ENCODE measurements around the gene MED8. TPM values are rescaled to one million over a fixed set of nuclear protein-coding genes. Genes with fewer than 3 reads are reported as not detected.

The MED8 gene
- total RNA-seq, 1 experiment from 2014 or later, result 36.7 TPM

DNA sequence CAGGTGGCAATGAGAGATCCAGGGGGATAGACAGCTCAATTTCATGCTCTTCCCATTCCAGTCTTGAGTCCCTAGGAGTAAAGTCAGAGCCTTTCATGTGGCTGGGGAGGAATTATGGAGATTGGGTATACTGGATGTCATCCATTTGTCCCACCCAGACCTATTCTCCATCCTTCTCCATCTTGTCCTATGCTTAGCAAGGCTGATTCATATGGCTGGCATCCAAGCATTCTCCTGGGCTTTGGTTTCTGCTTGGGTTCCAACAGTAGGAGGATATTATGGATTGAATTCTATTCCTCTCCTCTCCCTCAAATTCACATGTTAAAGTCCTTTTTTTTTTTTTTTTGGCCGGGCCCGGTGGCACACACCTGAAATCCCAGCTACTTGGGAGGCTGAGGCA, 34.7 kb downstream of the MED8 start:
- Histone ChIP-seq H3K27me3 (replicated peaks; ENCODE audit: insufficient read depth, low read depth, low read length, poor library complexity) (no peaks in the 10 kb centered on the region), H3K4me1 (ENCODE audit: insufficient read depth, low read length, poor library complexity, severe bottlenecking) (peaks cover 4% of the 10 kb centered on the region), H3K9me3 (ENCODE audit: low read depth, low read length, poor library complexity, severe bottlenecking) (no peaks in the 10 kb centered on the region), H3K27ac (ENCODE audit: low read depth, low read length, poor library complexity, severe bottlenecking) (no peak overlapping the region), H3K36me3 (ENCODE audit: insufficient read depth, low read length, poor library complexity, severe bottlenecking) (peaks cover 6% of the 10 kb centered on the region), H3K4me3 (ENCODE audit: low read depth, low read length, poor library complexity, severe bottlenecking) (no peak overlapping the region)
- ChIA-PET CTCF (no interaction called here), POLR2A (ENCODE audit: low non-redundant PET) (interaction anchor here (0.6 to 0.7 kb wide), 2 partner anchors 149 to 458 kb away, joined by 3 to 15 read pairs; no protein-coding TSS in a partner anchor)
- intact Hi-C loops (cut with micrococcal nuclease; ENCODE audit: unreplicated experiment), result loop anchor here (10.0 kb wide), 1 partner anchor 110 kb away; no protein-coding TSS in a partner anchor
- DNase-seq (ENCODE audit: low spot score), result no peak
- TF ChIP-seq EZH2 (IDR thresholded peaks at IDR 0.05; ENCODE audit: borderline replicate concordance, low read depth, low read length, poor library complexity, severe bottlenecking), result no peak
- TF ChIP-seq, protein P1, sequence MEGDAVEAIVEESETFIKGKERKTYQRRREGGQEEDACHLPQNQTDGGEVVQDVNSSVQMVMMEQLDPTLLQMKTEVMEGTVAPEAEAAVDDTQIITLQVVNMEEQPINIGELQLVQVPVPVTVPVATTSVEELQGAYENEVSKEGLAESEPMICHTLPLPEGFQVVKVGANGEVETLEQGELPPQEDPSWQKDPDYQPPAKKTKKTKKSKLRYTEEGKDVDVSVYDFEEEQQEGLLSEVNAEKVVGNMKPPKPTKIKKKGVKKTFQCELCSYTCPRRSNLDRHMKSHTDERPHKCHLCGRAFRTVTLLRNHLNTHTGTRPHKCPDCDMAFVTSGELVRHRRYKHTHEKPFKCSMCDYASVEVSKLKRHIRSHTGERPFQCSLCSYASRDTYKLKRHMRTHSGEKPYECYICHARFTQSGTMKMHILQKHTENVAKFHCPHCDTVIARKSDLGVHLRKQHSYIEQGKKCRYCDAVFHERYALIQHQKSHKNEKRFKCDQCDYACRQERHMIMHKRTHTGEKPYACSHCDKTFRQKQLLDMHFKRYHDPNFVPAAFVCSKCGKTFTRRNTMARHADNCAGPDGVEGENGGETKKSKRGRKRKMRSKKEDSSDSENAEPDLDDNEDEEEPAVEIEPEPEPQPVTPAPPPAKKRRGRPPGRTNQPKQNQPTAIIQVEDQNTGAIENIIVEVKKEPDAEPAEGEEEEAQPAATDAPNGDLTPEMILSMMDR (conservative IDR thresholded peaks at IDR 0.05; ENCODE audit: low read depth, low read length), result no peak
- no TSS peak for BruUV-seq (replicated peaks)

DNA sequence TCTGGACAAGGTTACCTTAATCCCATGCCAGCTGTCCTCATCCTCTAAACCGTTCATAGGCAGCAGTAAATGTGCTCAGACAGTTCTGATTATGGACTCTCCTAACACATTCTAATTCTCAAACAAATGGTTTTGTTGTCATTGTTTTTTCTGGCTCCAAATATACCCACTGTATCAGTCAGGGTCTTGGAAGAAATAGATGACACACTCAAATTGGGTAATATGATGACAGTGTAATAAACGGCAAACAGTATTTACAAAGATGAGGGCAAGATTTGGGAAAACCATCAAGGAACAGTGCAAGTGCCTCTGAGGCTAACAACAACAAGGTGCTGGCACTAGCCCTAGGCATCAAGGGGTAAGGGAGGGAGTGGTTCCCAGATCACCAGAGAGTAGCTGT, 35.1 kb downstream of the MED8 start:
- Histone ChIP-seq H3K9me3 (ENCODE audit: low read depth, low read length, poor library complexity, severe bottlenecking) (no peaks in the 10 kb centered on the region), H3K4me1 (ENCODE audit: insufficient read depth, low read length, poor library complexity, severe bottlenecking) (peaks cover 7% of the 10 kb centered on the region), H3K4me3 (ENCODE audit: low read depth, low read length, poor library complexity, severe bottlenecking) (no peak overlapping the region), H3K27me3 (replicated peaks; ENCODE audit: insufficient read depth, low read depth, low read length, poor library complexity) (no peaks in the 10 kb centered on the region), H3K36me3 (ENCODE audit: insufficient read depth, low read length, poor library complexity, severe bottlenecking) (peaks cover 1% of the 10 kb centered on the region), H3K27ac (ENCODE audit: low read depth, low read length, poor library complexity, severe bottlenecking) (no peak overlapping the region)
- CTCF ChIA-PET, result no interaction called here
- no TSS peak for BruUV-seq (replicated peaks)
- intact Hi-C loops (cut with micrococcal nuclease; ENCODE audit: unreplicated experiment), result loop anchor here (10.0 kb wide), 1 partner anchor 110 kb away; no protein-coding TSS in a partner anchor
- POLR2A ChIA-PET (ENCODE audit: low non-redundant PET), result no interaction called here
- no peak for DNase-seq (ENCODE audit: low spot score)
- TF ChIP-seq, protein P1 (conservative IDR thresholded peaks at IDR 0.05; ENCODE audit: low read depth, low read length), result no peak
- no peak for TF ChIP-seq EZH2 (IDR thresholded peaks at IDR 0.05; ENCODE audit: borderline replicate concordance, low read depth, low read length, poor library complexity, severe bottlenecking)

DNA sequence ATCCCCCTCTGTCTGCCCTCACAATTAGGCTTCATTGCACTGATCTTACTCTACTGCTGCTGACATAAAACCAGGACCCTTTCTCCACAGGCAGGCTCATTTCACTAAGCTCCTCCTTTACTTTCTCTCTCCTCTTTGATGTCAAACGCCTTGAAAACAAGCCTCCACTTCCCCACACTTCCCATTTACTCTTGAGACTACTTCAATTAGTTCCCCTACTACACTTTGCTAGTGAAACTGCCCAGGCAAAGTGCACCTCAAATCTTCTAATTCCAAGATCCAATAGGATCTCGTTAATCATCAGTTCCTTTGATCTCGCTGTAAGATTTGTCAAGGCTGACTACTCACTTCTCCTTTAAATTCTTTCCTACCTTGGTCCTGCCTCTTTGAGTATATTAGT, 36.7 kb downstream of the MED8 start:
- no peak for DNase-seq (ENCODE audit: low spot score)
- H3K36me3 ChIP-seq (ENCODE audit: insufficient read depth, low read length, poor library complexity, severe bottlenecking), result no peaks in the 10 kb centered on the region
- intact Hi-C loops (cut with micrococcal nuclease; ENCODE audit: unreplicated experiment), result loop anchor here (10.0 kb wide), 1 partner anchor 108 kb away; no protein-coding TSS in a partner anchor
- BruUV-seq (replicated peaks), result no TSS peak
- no peak for TF ChIP-seq EZH2 (IDR thresholded peaks at IDR 0.05; ENCODE audit: borderline replicate concordance, low read depth, low read length, poor library complexity, severe bottlenecking)
- TF ChIP-seq, protein P1 (conservative IDR thresholded peaks at IDR 0.05; ENCODE audit: low read depth, low read length), result no peak
- peaks cover 8% of the 10 kb centered on the region for H3K4me1 ChIP-seq (ENCODE audit: insufficient read depth, low read length, poor library complexity, severe bottlenecking)
- H3K9me3 ChIP-seq (ENCODE audit: low read depth, low read length, poor library complexity, severe bottlenecking), result no peaks in the 10 kb centered on the region
- ChIA-PET POLR2A (ENCODE audit: low non-redundant PET) (interaction anchor here (0.7 kb wide), 1 partner anchor 143 kb away, joined by 3 read pairs; no protein-coding TSS in a partner anchor), CTCF (no interaction called here)
- H3K4me3 ChIP-seq (ENCODE audit: low read depth, low read length, poor library complexity, severe bottlenecking), result no peak overlapping the region
- H3K27ac ChIP-seq (ENCODE audit: low read depth, low read length, poor library complexity, severe bottlenecking), result no peak overlapping the region
- no peaks in the 10 kb centered on the region for H3K27me3 ChIP-seq (replicated peaks; ENCODE audit: insufficient read depth, low read depth, low read length, poor library complexity)

Measured in A673 (cell line).